ENCODE results near the gene HMGCL. TPM values are rescaled to one million over a fixed set of nuclear protein-coding genes. Genes with fewer than 3 reads are reported as not detected.

HMGCL gene
- polyA plus RNA-seq, 1 donor (not counting 4 experiments of a cell fraction or from before 2014, with no cell fraction given), result 24.1 TPM

- TF ChIP-seq EZH2 (IDR thresholded peaks at IDR 0.05; ENCODE audit: low read length), result no peak
- TF ChIP-seq CTCF (optimal IDR thresholded peaks at IDR 0.05 in 1 of 3, IDR thresholded peaks at IDR 0.05 in 1 of 3, conservative IDR thresholded peaks at IDR 0.05 in 1 of 3; ENCODE audit: extremely low read depth in 1 of 3, insufficient read depth in 2 of 3, low read length in 3 of 3), result no peak
- no peak overlapping the region for H3K9ac ChIP-seq (ENCODE audit: control insufficient read depth, extremely low read depth, insufficient read depth, low read length)
Observed at GRCh38 chr1:23806280-23806679, 18.9 kb downstream of the HMGCL start.

GRCh38 chr1:23805025-23805424, 20.2 kb downstream of the HMGCL start:
- no peak for FAIRE-seq
- DNase-seq (ENCODE audit: low read depth, low spot score), result no peak
- TF ChIP-seq EZH2 (IDR thresholded peaks at IDR 0.05; ENCODE audit: low read length) (no peak), CTCF (optimal IDR thresholded peaks at IDR 0.05 in 1 of 3, IDR thresholded peaks at IDR 0.05 in 1 of 3, conservative IDR thresholded peaks at IDR 0.05 in 1 of 3; ENCODE audit: extremely low read depth in 1 of 3, insufficient read depth in 2 of 3, low read length in 3 of 3) (no peak)

More at GRCh38 chr1:23806280-23806679, 18.9 kb downstream of the HMGCL start:
- Histone ChIP-seq H3K27me3 (ENCODE audit: control insufficient read depth, extremely low read depth, insufficient read depth, low read length) (no peaks in the 10 kb centered on the region), H3K4me3 (ENCODE audit: control insufficient read depth in 2 of 3, extremely low read depth in 1 of 3, insufficient read depth in 2 of 3, low read depth in 1 of 3, low read length in 3 of 3) (no peak overlapping the region), H3K4me1 (ENCODE audit: control insufficient read depth, extremely low read depth, insufficient read depth, low read length) (peaks cover 9% of the 10 kb centered on the region), H3K27ac (ENCODE audit: control insufficient read depth, insufficient read depth, low read length) (no peak overlapping the region), H3K9me1 (ENCODE audit: control insufficient read depth, extremely low read depth, insufficient read depth, low read length) (no peaks in the 10 kb centered on the region), H3K79me2 (ENCODE audit: control insufficient read depth, insufficient read depth, low read length) (no peaks in the 10 kb centered on the region), H3K36me3 (ENCODE audit: control insufficient read depth in 2 of 2, extremely low read depth in 1 of 2, insufficient read depth in 2 of 2, low read length in 2 of 2) (peaks cover 0 to 6% of the 10 kb centered on the region in 2 experiments), H2AFZ (ENCODE audit: control insufficient read depth, low read length) (no peak overlapping the region), H3K9me3 (ENCODE audit: control insufficient read depth, low read depth, low read length) (no peaks in the 10 kb centered on the region), H3K4me2 (ENCODE audit: control insufficient read depth, extremely low read depth, insufficient read depth, low read depth, low read length) (no peak overlapping the region), H4K20me1 (ENCODE audit: control insufficient read depth, extremely low read depth, insufficient read depth, low read length) (no peaks in the 10 kb centered on the region)
- dilution Hi-C loops (cut with MboI; ENCODE audit: extremely low pct_ligation_motif_present, low sequenced_read_pairs), result no loop called here
- FAIRE-seq, result no peak
- no peak for DNase-seq (ENCODE audit: low read depth, low spot score)

More at GRCh38 chr1:23805025-23805424, 20.2 kb downstream of the HMGCL start:
- Histone ChIP-seq H3K4me1 (ENCODE audit: control insufficient read depth, extremely low read depth, insufficient read depth, low read length) (peaks cover 3% of the 10 kb centered on the region), H3K9ac (ENCODE audit: control insufficient read depth, extremely low read depth, insufficient read depth, low read length) (no peak overlapping the region), H3K36me3 (ENCODE audit: control insufficient read depth in 2 of 2, extremely low read depth in 1 of 2, insufficient read depth in 2 of 2, low read length in 2 of 2) (peaks cover 0 to 6% of the 10 kb centered on the region in 2 experiments), H3K27me3 (ENCODE audit: control insufficient read depth, extremely low read depth, insufficient read depth, low read length) (no peaks in the 10 kb centered on the region), H3K79me2 (ENCODE audit: control insufficient read depth, insufficient read depth, low read length) (peaks cover 1% of the 10 kb centered on the region), H3K4me3 (ENCODE audit: control insufficient read depth in 2 of 3, extremely low read depth in 1 of 3, insufficient read depth in 2 of 3, low read depth in 1 of 3, low read length in 3 of 3) (no peak overlapping the region), H3K9me3 (ENCODE audit: control insufficient read depth, low read depth, low read length) (no peaks in the 10 kb centered on the region), H2AFZ (ENCODE audit: control insufficient read depth, low read length) (no peak overlapping the region), H4K20me1 (ENCODE audit: control insufficient read depth, extremely low read depth, insufficient read depth, low read length) (no peaks in the 10 kb centered on the region), H3K27ac (ENCODE audit: control insufficient read depth, insufficient read depth, low read length) (no peak overlapping the region), H3K9me1 (ENCODE audit: control insufficient read depth, extremely low read depth, insufficient read depth, low read length) (no peaks in the 10 kb centered on the region), H3K4me2 (ENCODE audit: control insufficient read depth, extremely low read depth, insufficient read depth, low read depth, low read length) (no peak overlapping the region)
- dilution Hi-C loops (cut with MboI; ENCODE audit: extremely low pct_ligation_motif_present, low sequenced_read_pairs), result no loop called here

Data from keratinocyte (primary cell).